CD14-positive monocyte (primary cell): ENCODE measurements around the gene PDGFD. TPM values are rescaled to one million over a fixed set of nuclear protein-coding genes. Genes with fewer than 3 reads are reported as not detected.
A peak's percentile ranks its signal among the peaks of the same experiment; 100 is the strongest.

ENCODE experiments used
- DNase-seq, 3 donors: peaks; one replicate each; pipeline ENCODE4 v3.0.0-alpha.2; 2011 to 2022
- H2AFZ ChIP-seq: 2 replicates; pipeline ENCODE4 v1.6.0; 2012; ENCODE audit warnings: mild to moderate bottlenecking, low read depth, low read length, inconsistent platforms; ENCODE audit not compliant: insufficient read depth, poor library complexity, severe bottlenecking
- H3K27ac ChIP-seq, 2 donors: 1 replicate in 1 of 2; 2 replicates in 1 of 2; pipeline ENCODE4 v1.5.1; 2012 to 2013; ENCODE audit warnings: low read length in 2 of 2, control low read depth in 1 of 2, inconsistent platforms in 1 of 2, low read depth in 1 of 2, mild to moderate bottlenecking in 1 of 2
- H3K27me3 ChIP-seq, 2 donors: one replicate each; pipeline versions ENCODE4 v1.6.0 to v1.6.1; 2011 to 2013; ENCODE audit warnings: low read length in 2 of 2; ENCODE audit not compliant: control insufficient read depth in 2 of 2, insufficient read depth in 2 of 2
- H3K36me3 ChIP-seq, 2 donors: replicated peaks in 1 of 2; 1 replicate in 1 of 2; 2 replicates in 1 of 2; pipeline versions ENCODE4 v1.5.1 to v1.6.1; 2012 to 2013; ENCODE audit warnings: low read length in 2 of 2, control low read depth in 1 of 2, inconsistent platforms in 1 of 2, mild to moderate bottlenecking in 1 of 2; ENCODE audit not compliant: insufficient read depth in 2 of 2, control insufficient read depth in 1 of 2
- H3K4me1 ChIP-seq, 2 donors: 1 replicate in 1 of 2; 2 replicates in 1 of 2; pipeline versions ENCODE4 v1.5.1 to v1.6.1; 2012 to 2013; ENCODE audit warnings: low read length in 2 of 2, control low read depth in 1 of 2, inconsistent platforms in 1 of 2, mild to moderate bottlenecking in 1 of 2, moderate library complexity in 1 of 2; ENCODE audit not compliant: insufficient read depth in 2 of 2, control insufficient read depth in 1 of 2
- H3K4me2 ChIP-seq: replicated peaks from 2 replicates; pipeline ENCODE3; 2012; ENCODE audit warnings: low read length, moderate library complexity, mild to moderate bottlenecking; ENCODE audit not compliant: poor library complexity, severe bottlenecking; ENCODE audit errors: extremely low read depth
- H3K4me3 ChIP-seq, 3 experiments: fragments of 200-600 bp in 1 of 3; sonication (generic) in 1 of 3; replicated peaks in 1 of 3; 1 replicate in 2 of 3; 2 replicates in 1 of 3; pipeline ENCODE4 v1.5.1; 2011 to 2013; ENCODE audit warnings: low read length in 3 of 3, mild to moderate bottlenecking in 3 of 3, control low read depth in 2 of 3, low read depth in 2 of 3, inconsistent platforms in 1 of 3, moderate library complexity in 1 of 3
- H3K79me2 ChIP-seq: 2 replicates; pipeline ENCODE4 v1.6.0; 2012; ENCODE audit warnings: mild to moderate bottlenecking, control low read depth, inconsistent platforms, low read length, moderate library complexity; ENCODE audit not compliant: insufficient read depth
- H3K9ac ChIP-seq: 2 replicates; pipeline ENCODE4 v1.6.0; 2017; ENCODE audit warnings: low read length, mild to moderate bottlenecking; ENCODE audit not compliant: insufficient read depth, poor library complexity, severe bottlenecking
- H3K9me3 ChIP-seq, 2 donors: replicated peaks in 1 of 2; 1 replicate in 1 of 2; 2 replicates in 1 of 2; pipeline versions ENCODE4 v1.5.1 to v1.6.1; 2012 to 2013; ENCODE audit warnings: low read length in 2 of 2, control low read depth in 1 of 2; ENCODE audit not compliant: control insufficient read depth in 1 of 2, insufficient read depth in 1 of 2
- H4K20me1 ChIP-seq: 2 replicates; pipeline ENCODE4 v1.6.0; 2012; ENCODE audit warnings: mild to moderate bottlenecking, low read length, control low read depth, moderate library complexity; ENCODE audit not compliant: insufficient read depth
- H3K27ac Mint-ChIP-seq, 7 donors: one replicate each; pipeline ENCODE4 v1.8.0; 2020; ENCODE audit warnings: mild to moderate bottlenecking in 7 of 7, mixed read lengths in 7 of 7, moderate library complexity in 6 of 7, inconsistent platforms in 2 of 7
- H3K27me3 Mint-ChIP-seq, 3 donors: one replicate each; pipeline ENCODE4 v1.8.0; 2021 to 2022; ENCODE audit warnings: low read depth in 3 of 3, mild to moderate bottlenecking in 3 of 3, mixed read lengths in 3 of 3, moderate library complexity in 3 of 3, inconsistent platforms in 1 of 3
- H3K36me3 Mint-ChIP-seq, 2 donors: one replicate each; pipeline ENCODE4 v1.8.0; 2020; ENCODE audit warnings: mixed read lengths in 2 of 2, inconsistent platforms in 1 of 2, mild to moderate bottlenecking in 1 of 2
- H3K4me1 Mint-ChIP-seq: one replicate; pipeline ENCODE4 v1.8.0; 2020; ENCODE audit warnings: mild to moderate bottlenecking, mixed read lengths
- H3K4me3 Mint-ChIP-seq, 2 donors: one replicate each; pipeline ENCODE4 v1.8.0; 2020; ENCODE audit warnings: mild to moderate bottlenecking in 2 of 2, mixed read lengths in 2 of 2, moderate library complexity in 1 of 2
- H3K9me3 Mint-ChIP-seq, 7 donors: one replicate each; pipeline ENCODE4 v1.8.0; 2020 to 2022; ENCODE audit warnings: mixed read lengths in 7 of 7, mild to moderate bottlenecking in 6 of 7, moderate library complexity in 6 of 7, inconsistent platforms in 2 of 7
- CTCF ChIP-seq: fragments of 200-600 bp; IDR thresholded peaks from one replicate; pipeline ENCODE4 v1.8.0; 2022; ENCODE audit warnings: antibody characterized with exemption, mild to moderate bottlenecking
- whole genome bisulfite sequencing: methylation state at CpG from one replicate; pipeline ENCODE4 v1.1.5; 2013; ENCODE audit warnings: missing lambda C conversion rate; ENCODE audit not compliant: insufficient coverage; 5-methylcytosine and 5-hydroxymethylcytosine counted together
- intact Hi-C, 2 donors: fragments of 100-400 bp; cut with micrococcal nuclease; formaldehyde crosslinking; loops; one replicate each; pipeline versions ENCODE4 v1.15.0 to v1.15.1; 2023
- polyA plus RNA-seq, 3 donors: library from polyadenylated mRNA; depleted of rRNA in 1 of 3; unstranded in 2 of 3; stranded (reverse) in 1 of 3; fragments of 300-500 nt in 2 of 3; fragments of >200 nt in 1 of 3; fragmentation: Illumina TruSeq in 2 of 3; gene quantifications; 1 replicate in 2 of 3; 2 replicates in 1 of 3; pipeline ENCODE4 v1.2.3, GENCODE V29; 2012 to 2021

Gene PDGFD
- polyA plus RNA-seq, 3 donors = 0.05 to 0.15 TPM; not detected in 1

- H3K27ac Mint-ChIP-seq = peak overlapping the region in 1 of 7 donors; percentile 68
- Histone ChIP-seq H3K27ac (no peak overlapping the region), H3K4me2 (no peak overlapping the region), H2AFZ (no peak overlapping the region), H3K9me3 (no peaks in the 10 kb centered on the region), H3K36me3 (no peaks in the 10 kb centered on the region), H4K20me1 (no peaks in the 10 kb centered on the region), H3K4me1 (peaks cover 36 to 41% of the 10 kb centered on the region in 2 donors), H3K4me3 (no peak overlapping the region), H3K79me2 (no peaks in the 10 kb centered on the region), H3K27me3 (no peaks in the 10 kb centered on the region), H3K9ac (no peak overlapping the region)
- no peak for TF ChIP-seq CTCF
- peaks cover 35% of the 10 kb centered on the region for H3K4me1 Mint-ChIP-seq
- peak in 2 of 3 donors; percentile 11 to 21 for DNase-seq
- intact Hi-C loops = no loop called here
- peaks cover 0 to 5% (median 0%) of the 10 kb centered on the region in 7 donors for H3K9me3 Mint-ChIP-seq
- no peak overlapping the region for H3K4me3 Mint-ChIP-seq
- 20% methylated on average over 1 of the region's 4 CpGs for WGBS
- peaks cover 0 to 2% (median 2%) of the 10 kb centered on the region in 3 donors for H3K27me3 Mint-ChIP-seq
- H3K36me3 Mint-ChIP-seq = no peaks in the 10 kb centered on the region
Measured at GRCh38 chr11:104078245-104078644, 85.7 kb downstream of the PDGFD start.

- H3K79me2 ChIP-seq = no peaks in the 10 kb centered on the region
- H3K36me3 ChIP-seq = no peaks in the 10 kb centered on the region
- H3K4me3 ChIP-seq = no peak overlapping the region
- no peak for DNase-seq
- no peaks in the 10 kb centered on the region for H4K20me1 ChIP-seq
- H2AFZ ChIP-seq = no peak overlapping the region
- no peaks in the 10 kb centered on the region for H3K9me3 ChIP-seq
- H3K4me1 ChIP-seq = peaks cover 36 to 41% of the 10 kb centered on the region in 2 donors
- no CpG with 5 or more reads among the region's 2 CpGs for WGBS
- intact Hi-C loops = no loop called here
- H3K4me2 ChIP-seq = no peak overlapping the region
- Mint-ChIP-seq H3K4me1 (peaks cover 35% of the 10 kb centered on the region), H3K4me3 (no peak overlapping the region), H3K27ac (no peak overlapping the region), H3K9me3 (peaks cover 0 to 5% (median 0%) of the 10 kb centered on the region in 7 donors), H3K36me3 (no peaks in the 10 kb centered on the region), H3K27me3 (peaks cover 0 to 2% (median 2%) of the 10 kb centered on the region in 3 donors)
- H3K27me3 ChIP-seq = no peaks in the 10 kb centered on the region
- no peak for TF ChIP-seq CTCF
- no peak overlapping the region for H3K9ac ChIP-seq
- H3K27ac ChIP-seq = no peak overlapping the region
Measured at GRCh38 chr11:104076455-104076854, 87.5 kb downstream of the PDGFD start.
